SK-N-MC (cell line): ENCODE data around the gene PRKCQ.

Source experiments
- EZH2 ChIP-seq: fragments of 200-600 bp; sonication (generic); IDR thresholded peaks from one replicate; pipeline ENCODE4 v1.6.1; 2017; ENCODE audit warnings: antibody characterized with exemption
- POLR2AphosphoS5 ChIP-seq: IDR thresholded peaks from 2 replicates; pipeline ENCODE4 v1.6.1; 2012; ENCODE audit warnings: mild to moderate bottlenecking, low read depth, low read length, borderline replicate concordance

DNA sequence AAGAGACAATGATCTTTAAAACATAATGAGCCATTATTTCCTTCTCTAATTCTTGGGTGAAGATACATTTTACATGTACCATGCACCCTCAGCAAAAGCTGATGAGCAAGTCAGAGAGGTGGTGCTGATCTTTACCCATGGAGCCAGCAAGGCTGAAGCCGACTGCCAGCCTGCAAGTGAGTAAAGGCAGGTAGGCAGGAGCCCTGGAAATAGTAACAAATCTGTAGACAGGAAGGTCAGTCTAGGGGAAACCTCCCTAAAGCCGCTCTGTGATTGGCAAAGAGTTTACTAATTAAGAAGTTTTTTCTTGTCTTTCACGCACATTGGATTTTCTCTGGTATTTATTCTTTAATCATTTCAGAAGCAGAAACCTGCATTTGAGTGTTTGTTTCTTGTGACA, 67.9 kb downstream of the PRKCQ start:
- TF ChIP-seq EZH2 (no peak), POLR2AphosphoS5 (no peak)
